CD4-positive, alpha-beta T cell treated with Interleukin-2 at 100 ng/mL for 4 hours (primary cell): ENCODE data around the gene RAB3GAP1.
"Not testable (repeated sequence)": the region's sequence is repeated elsewhere in the genome, so short reads cannot be mapped to it uniquely, and the experiment has no call there.

ENCODE experiments used
- DNase-seq: peaks from one replicate; pipeline ENCODE4 v3.0.0-alpha.2; 2020; ENCODE audit warnings: low spot score

RAB3GAP1 gene

GRCh38 chr2:135052042-135052876 is at the start of gene RAB3GAP1:
Gene RAB3GAP1 (plus strand): TSS chr2:135052292. CDS start chr2:135052308, 16 bp downstream.
- peak; percentile 90 for DNase-seq

- no peak for DNase-seq
These were observed 49.3 kb upstream of the RAB3GAP1 start for GRCh38 chr2:135002836-135003235.

- peak; percentile 65 for DNase-seq
These were observed 47.9 kb upstream of the RAB3GAP1 start for GRCh38 chr2:135004005-135004746.

- DNase-seq: no peak
These were observed 46.3 kb upstream of the RAB3GAP1 start for GRCh38 chr2:135005753-135006152.

- no peak for DNase-seq
These were observed 42.8 kb upstream of the RAB3GAP1 start for GRCh38 chr2:135009339-135009738.

- no peak for DNase-seq
These were observed 41.7 kb upstream of the RAB3GAP1 start for GRCh38 chr2:135010200-135010942.

- DNase-seq: no peak
These were observed 40.5 kb upstream of the RAB3GAP1 start for GRCh38 chr2:135011633-135012032.

- DNase-seq: no peak
These were observed 30.5 kb upstream of the RAB3GAP1 start for GRCh38 chr2:135021618-135022017.

GRCh38 chr2:135022952-135023880 is 28.9 kb upstream of the RAB3GAP1 start:
- DNase-seq: no peak

GRCh38 chr2:135023886-135024485 is 28.1 kb upstream of the RAB3GAP1 start:
- no peak for DNase-seq

GRCh38 chr2:135029481-135030134 is 22.5 kb upstream of the RAB3GAP1 start:
- no peak for DNase-seq

- DNase-seq: no peak
These were observed 21.3 kb upstream of the RAB3GAP1 start for GRCh38 chr2:135030826-135031225.

- not testable (repeated sequence) for DNase-seq
These were observed 18.9 kb upstream of the RAB3GAP1 start for GRCh38 chr2:135033216-135033615.

GRCh38 chr2:135037831-135038230 is 14.3 kb upstream of the RAB3GAP1 start:
- no peak for DNase-seq

- DNase-seq: peak; percentile 20
These were observed 8.7 kb upstream of the RAB3GAP1 start for GRCh38 chr2:135043345-135043744.

GRCh38 chr2:135047300-135047699 is 4.8 kb upstream of the RAB3GAP1 start, which contains the start of gene MAP3K19:
Gene MAP3K19 (minus strand): TSS chr2:135047447. CDS start chr2:135024647, 22,800 bp downstream.
- DNase-seq: no peak

- DNase-seq: no peak
These were observed 4.0 kb upstream of the RAB3GAP1 start for GRCh38 chr2:135048122-135048521.

- DNase-seq: no peak
These were observed 2.0 kb upstream of the RAB3GAP1 start for GRCh38 chr2:135050132-135050531.

GRCh38 chr2:135050684-135051083 is 1.4 kb upstream of the RAB3GAP1 start:
- no peak for DNase-seq

- DNase-seq: peak; percentile 25
These were observed 944 bp downstream of the RAB3GAP1 start for GRCh38 chr2:135052997-135053474.
